MM.1S (cell line): ENCODE data around the gene EPM2AIP1.

Experiments
- EZH2 ChIP-seq: fragments of 300-600 bp; sonication (generic); optimal IDR thresholded peaks from 2 replicates; pipeline ENCODE3; 2017; ENCODE audit warnings: low read depth, mild to moderate bottlenecking, antibody characterized with exemption, low read length, mixed read lengths
- EZH2phosphoT487 ChIP-seq: fragments of 300-600 bp; sonication (generic); IDR thresholded peaks from 2 replicates; pipeline ENCODE4 v1.6.1; 2018; ENCODE audit warnings: antibody characterized with exemption, low read length

DNA sequence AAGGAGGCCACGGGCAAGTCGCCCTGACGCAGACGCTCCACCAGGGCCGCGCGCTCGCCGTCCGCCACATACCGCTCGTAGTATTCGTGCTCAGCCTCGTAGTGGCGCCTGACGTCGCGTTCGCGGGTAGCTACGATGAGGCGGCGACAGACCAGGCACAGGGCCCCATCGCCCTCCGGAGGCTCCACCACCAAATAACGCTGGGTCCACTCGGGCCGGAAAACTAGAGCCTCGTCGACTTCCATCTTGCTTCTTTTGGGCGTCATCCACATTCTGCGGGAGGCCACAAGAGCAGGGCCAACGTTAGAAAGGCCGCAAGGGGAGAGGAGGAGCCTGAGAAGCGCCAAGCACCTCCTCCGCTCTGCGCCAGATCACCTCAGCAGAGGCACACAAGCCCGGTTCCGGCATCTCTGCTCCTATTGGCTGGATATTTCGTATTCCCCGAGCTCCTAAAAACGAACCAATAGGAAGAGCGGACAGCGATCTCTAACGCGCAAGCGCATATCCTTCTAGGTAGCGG, at the start of gene EPM2AIP1:
- TF ChIP-seq EZH2 (no peak), EZH2phosphoT487 (no peak)
